WTC11 (cell line): ENCODE measurements around the gene FBXO42. TPM values are rescaled to one million over a fixed set of nuclear protein-coding genes. Genes with fewer than 3 reads are reported as not detected.
A peak's percentile ranks its signal among the peaks of the same experiment; 100 is the strongest.

Experiments used
- ARID4B ChIP-seq: sonication (generic); formaldehyde crosslinking; IDR thresholded peaks from 2 replicates; pipeline ENCODE4 v1.8.0; 2023; ENCODE audit warnings: missing genetic modification reagents, mild to moderate bottlenecking, borderline replicate concordance
- ATF6 ChIP-seq: sonication (generic); formaldehyde crosslinking; IDR thresholded peaks from 2 replicates; pipeline ENCODE4 v1.8.1; 2023; ENCODE audit warnings: mild to moderate bottlenecking, missing genetic modification reagents
- CDX4 ChIP-seq: fragments of 250-450 bp; sonication (Bioruptor Pico); IDR thresholded peaks from 2 replicates; pipeline ENCODE4 v1.9.0; 2021; ENCODE audit warnings: moderate library complexity, mild to moderate bottlenecking, inconsistent platforms, borderline replicate concordance
- CREB1 ChIP-seq: sonication (generic); formaldehyde crosslinking; IDR thresholded peaks from 2 replicates; pipeline ENCODE4 v1.8.0; 2023; ENCODE audit warnings: mild to moderate bottlenecking, missing genetic modification reagents
- EMX1 ChIP-seq: fragments of 250-450 bp; sonication (Bioruptor Pico); IDR thresholded peaks from 2 replicates; pipeline ENCODE4 v1.8.0; 2021; ENCODE audit warnings: mild to moderate bottlenecking
- ERG ChIP-seq: fragments of 250-450 bp; sonication (Bioruptor Pico); IDR thresholded peaks from 2 replicates; pipeline ENCODE4 v1.8.0; 2021; ENCODE audit warnings: mild to moderate bottlenecking
- ETV6 ChIP-seq: sonication (generic); formaldehyde crosslinking; IDR thresholded peaks from 2 replicates; pipeline ENCODE4 v1.8.1; 2022; ENCODE audit warnings: mild to moderate bottlenecking, missing genetic modification reagents
- IRF2 ChIP-seq: sonication (generic); formaldehyde crosslinking; IDR thresholded peaks from 2 replicates; pipeline ENCODE4 v1.8.0; 2022; ENCODE audit warnings: low read depth, missing genetic modification reagents, borderline replicate concordance
- KAT7 ChIP-seq: sonication (generic); formaldehyde crosslinking; IDR thresholded peaks from 2 replicates; pipeline ENCODE4 v1.8.1; 2023; ENCODE audit warnings: missing genetic modification reagents, mild to moderate bottlenecking, borderline replicate concordance
- MAX ChIP-seq: sonication (generic); formaldehyde crosslinking; IDR thresholded peaks from 2 replicates; pipeline ENCODE4 v1.8.0; 2022; ENCODE audit warnings: mild to moderate bottlenecking, missing genetic modification reagents
- OVOL2 ChIP-seq: fragments of 250-450 bp; sonication (Bioruptor Pico); IDR thresholded peaks from 2 replicates; pipeline ENCODE4 v1.9.0; 2021; ENCODE audit warnings: mild to moderate bottlenecking, borderline replicate concordance
- SMAD3 ChIP-seq: sonication (generic); formaldehyde crosslinking; IDR thresholded peaks from 2 replicates; pipeline ENCODE4 v1.8.0; 2022; ENCODE audit warnings: missing genetic modification reagents, mild to moderate bottlenecking, borderline replicate concordance
- SP1 ChIP-seq: sonication (generic); formaldehyde crosslinking; conservative IDR thresholded peaks from 2 replicates; pipeline ENCODE4 v1.8.1; 2022; ENCODE audit warnings: missing genetic modification reagents
- TEAD1 ChIP-seq: sonication (generic); formaldehyde crosslinking; IDR thresholded peaks from 2 replicates; pipeline ENCODE4 v1.8.0; 2022; ENCODE audit warnings: mild to moderate bottlenecking, missing genetic modification reagents
- TP53 ChIP-seq: sonication (generic); formaldehyde crosslinking; IDR thresholded peaks from 2 replicates; pipeline ENCODE4 v1.8.1; 2023; ENCODE audit warnings: mild to moderate bottlenecking, missing genetic modification reagents
- ZBTB21 ChIP-seq: sonication (generic); formaldehyde crosslinking; IDR thresholded peaks from 2 replicates; pipeline ENCODE4 v1.8.1; 2023; ENCODE audit warnings: mild to moderate bottlenecking, missing genetic modification reagents, borderline replicate concordance
- ZNF138 ChIP-seq: sonication (generic); formaldehyde crosslinking; conservative IDR thresholded peaks from 2 replicates; pipeline ENCODE4 v1.8.1; 2022; ENCODE audit warnings: mild to moderate bottlenecking, moderate library complexity, missing genetic modification reagents
- ZNF232 ChIP-seq: sonication (generic); formaldehyde crosslinking; IDR thresholded peaks from 2 replicates; pipeline ENCODE4 v1.8.0; 2022; ENCODE audit warnings: mild to moderate bottlenecking, missing genetic modification reagents
- ZNF423 ChIP-seq: fragments of 250-450 bp; sonication (Bioruptor Pico); IDR thresholded peaks from 2 replicates; pipeline ENCODE4 v2.1.2; 2022; ENCODE audit warnings: mild to moderate bottlenecking, moderate library complexity
- ZNF512 ChIP-seq: sonication (generic); formaldehyde crosslinking; IDR thresholded peaks from 2 replicates; pipeline ENCODE4 v1.8.1; 2022; ENCODE audit warnings: missing genetic modification reagents, borderline replicate concordance
- ZNF532 ChIP-seq: fragments of 250-450 bp; sonication (Bioruptor Pico); IDR thresholded peaks from 2 replicates; pipeline ENCODE4 v1.9.0; 2021; ENCODE audit warnings: mild to moderate bottlenecking, borderline replicate concordance
- ZNF671 ChIP-seq: fragments of 250-450 bp; sonication (Bioruptor Pico); IDR thresholded peaks from 2 replicates; pipeline ENCODE4 v1.8.0; 2021; ENCODE audit warnings: mild to moderate bottlenecking
- ZSCAN18 ChIP-seq: fragments of 250-450 bp; sonication (Bioruptor Pico); IDR thresholded peaks from 2 replicates; pipeline ENCODE4 v2.1.2; 2022; ENCODE audit warnings: mild to moderate bottlenecking, moderate library complexity
- total RNA-seq: library from RNA; stranded (reverse); gene quantifications from 3 replicates; pipeline ENCODE4 v1.2.3, GENCODE V29; 2021

The FBXO42 gene
- total RNA-seq, 1 experiment from 2014 or later, result 17.5 TPM

- no peak for TF ChIP-seq CDX4 (CRISPR knock-in tag)
- peak; percentile 65 for TF ChIP-seq SP1 (CRISPR knock-in tag)
- TF ChIP-seq CREB1 (CRISPR knock-in tag), result no peak
- TF ChIP-seq KAT7 (CRISPR knock-in tag), result no peak
- no peak for TF ChIP-seq EMX1 (CRISPR knock-in tag)
- no peak for TF ChIP-seq ZNF512
- no peak; the same call in 1 of the 2 replicates for TF ChIP-seq SMAD3
- TF ChIP-seq ATF6 (CRISPR knock-in tag), result no peak
- TF ChIP-seq ZSCAN18 (CRISPR knock-in tag), result no peak
- no peak for TF ChIP-seq ZBTB21
- TF ChIP-seq ARID4B (CRISPR knock-in tag), result no peak
- TF ChIP-seq TP53 (CRISPR knock-in tag), result no peak
- TF ChIP-seq OVOL2, result no peak
- TF ChIP-seq ERG (CRISPR knock-in tag), result no peak
- TF ChIP-seq IRF2 (CRISPR knock-in tag), result no peak
- no peak for TF ChIP-seq ZNF232 (CRISPR knock-in tag)
- no peak for TF ChIP-seq ZNF671 (CRISPR knock-in tag)
- TF ChIP-seq MAX (CRISPR knock-in tag), result peak; percentile 47; the same call in 1 of the 2 replicates
- no peak for TF ChIP-seq ZNF532 (CRISPR knock-in tag)
- no peak for TF ChIP-seq ZNF423
- no peak for TF ChIP-seq ZNF138
- TF ChIP-seq TEAD1 (CRISPR knock-in tag), result no peak
- peak; percentile 62 for TF ChIP-seq ETV6 (CRISPR knock-in tag)
Measured at GRCh38 chr1:16236511-16237342, 115.6 kb downstream of the FBXO42 start, which contains the start of gene CPLANE2 (continued).
